CMK (cell line): Measurements from ENCODE around the gene VWF.
"Not testable (repeated sequence)": the region's sequence is repeated elsewhere in the genome, so short reads cannot be mapped to it uniquely, and the experiment has no call there.

Experiments
- DNase-seq: peaks from one replicate; pipeline ENCODE4 v3.0.0-alpha.2; 2010; ENCODE audit warnings: low read depth

Gene VWF

GRCh38 chr12:6124411-6125309 lies at the start of gene VWF:
Gene VWF (minus strand): TSS chr12:6124670. CDS start chr12:6123196, 1,474 bp downstream.
- no peak for DNase-seq

- no peak for DNase-seq
These were observed 48.4 kb upstream of the VWF start for GRCh38 chr12:6172862-6173261.

DNA sequence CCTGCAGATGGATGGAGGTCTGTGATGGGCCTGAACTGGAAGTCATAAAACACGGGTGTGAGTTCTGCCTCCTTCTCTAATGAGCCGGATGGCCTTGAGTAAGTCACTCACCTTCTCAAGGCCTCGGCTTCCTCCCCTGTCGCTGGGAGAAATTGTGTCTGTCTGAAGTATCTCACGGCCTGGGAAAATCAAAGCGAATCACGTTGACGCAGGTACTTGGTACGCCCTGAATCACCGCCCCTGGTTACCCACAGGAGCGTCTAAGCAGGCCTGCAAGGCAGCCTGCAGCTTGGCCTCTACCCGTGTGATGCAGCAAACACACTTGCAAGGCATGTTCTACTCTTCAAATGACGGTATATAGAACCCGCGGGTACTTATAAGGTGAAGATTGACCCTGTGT lies 47.6 kb upstream of the VWF start:
- no peak for DNase-seq

GRCh38 chr12:6171409-6172015 lies 47.0 kb upstream of the VWF start:
- DNase-seq, result no peak

GRCh38 chr12:6167327-6168280 lies 43.1 kb upstream of the VWF start:
- no peak for DNase-seq

DNA sequence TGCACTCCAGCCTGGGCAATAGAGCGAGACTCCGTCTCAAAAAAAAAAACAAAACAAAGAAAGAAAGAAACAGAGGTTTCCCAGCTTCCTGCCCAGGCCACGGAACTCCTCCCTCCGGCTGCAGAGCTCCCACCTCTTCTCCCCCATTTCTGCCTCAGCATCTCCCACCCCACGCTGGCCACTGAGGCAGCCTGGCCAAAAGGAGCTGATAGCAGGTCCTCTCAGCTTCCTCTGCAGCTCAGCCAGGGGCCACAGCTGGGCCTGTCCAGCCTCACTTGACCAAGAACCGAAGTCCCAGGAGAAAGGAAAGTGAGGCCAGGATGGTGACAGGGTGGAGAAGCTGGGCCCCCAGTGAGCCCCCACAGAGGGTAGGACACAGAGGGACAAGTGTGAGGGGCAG lies 42.3 kb upstream of the VWF start:
- DNase-seq, result no peak

DNA sequence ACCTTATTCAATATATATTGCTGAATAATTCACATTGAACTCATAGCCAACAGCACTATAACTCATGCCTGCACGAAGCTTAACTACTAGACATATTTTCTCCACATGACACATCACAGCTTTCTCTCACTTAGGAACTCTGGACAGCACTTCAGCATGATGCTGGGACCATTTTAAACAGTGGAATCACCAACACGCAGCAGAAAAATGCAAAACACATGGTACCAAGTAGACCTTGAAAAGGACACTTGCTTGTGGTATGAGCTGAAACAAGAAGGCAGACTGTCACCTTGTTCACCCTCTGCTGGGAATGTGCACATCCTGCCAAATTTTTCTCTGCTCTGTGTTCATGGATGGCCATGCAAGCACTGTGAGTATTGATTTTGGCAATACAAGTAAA lies 40.9 kb upstream of the VWF start:
- no peak for DNase-seq

DNA sequence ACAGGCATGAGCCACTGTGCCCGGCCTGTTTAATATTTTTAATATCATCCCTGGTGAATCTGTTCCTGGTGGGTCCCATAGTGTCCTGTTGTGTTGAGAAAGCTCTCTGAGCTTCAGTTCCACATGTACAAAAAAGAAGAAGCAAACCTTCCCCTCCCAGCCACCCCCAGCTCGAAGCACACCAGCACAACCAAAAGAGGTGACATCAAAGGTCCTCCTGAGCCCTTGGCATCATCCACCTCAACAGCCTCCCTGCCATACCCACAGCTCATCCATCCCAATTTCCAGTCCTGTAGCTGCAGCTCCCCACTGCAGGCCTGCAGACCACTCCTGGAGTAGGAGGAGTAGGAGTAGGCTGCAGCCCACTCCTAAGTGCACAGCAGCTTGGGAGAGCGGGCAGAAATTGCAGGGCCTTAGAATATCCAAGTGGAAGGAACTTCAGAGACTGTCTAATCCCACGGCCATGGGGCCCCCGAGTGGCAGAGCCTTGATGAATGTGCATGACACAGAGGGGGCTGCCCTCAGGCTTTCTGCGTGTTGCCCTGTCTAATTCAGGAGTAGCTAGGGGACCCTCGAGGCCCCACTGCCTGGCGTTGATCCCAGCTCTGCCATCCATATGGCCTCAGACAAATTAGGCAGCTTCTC lies 39.1 kb upstream of the VWF start:
- DNase-seq, result no peak

- DNase-seq, result no peak
These were observed 36.8 kb upstream of the VWF start for GRCh38 chr12:6161124-6161882.

- not testable (repeated sequence) for DNase-seq
These were observed 35.7 kb upstream of the VWF start for GRCh38 chr12:6160049-6160649.

DNA sequence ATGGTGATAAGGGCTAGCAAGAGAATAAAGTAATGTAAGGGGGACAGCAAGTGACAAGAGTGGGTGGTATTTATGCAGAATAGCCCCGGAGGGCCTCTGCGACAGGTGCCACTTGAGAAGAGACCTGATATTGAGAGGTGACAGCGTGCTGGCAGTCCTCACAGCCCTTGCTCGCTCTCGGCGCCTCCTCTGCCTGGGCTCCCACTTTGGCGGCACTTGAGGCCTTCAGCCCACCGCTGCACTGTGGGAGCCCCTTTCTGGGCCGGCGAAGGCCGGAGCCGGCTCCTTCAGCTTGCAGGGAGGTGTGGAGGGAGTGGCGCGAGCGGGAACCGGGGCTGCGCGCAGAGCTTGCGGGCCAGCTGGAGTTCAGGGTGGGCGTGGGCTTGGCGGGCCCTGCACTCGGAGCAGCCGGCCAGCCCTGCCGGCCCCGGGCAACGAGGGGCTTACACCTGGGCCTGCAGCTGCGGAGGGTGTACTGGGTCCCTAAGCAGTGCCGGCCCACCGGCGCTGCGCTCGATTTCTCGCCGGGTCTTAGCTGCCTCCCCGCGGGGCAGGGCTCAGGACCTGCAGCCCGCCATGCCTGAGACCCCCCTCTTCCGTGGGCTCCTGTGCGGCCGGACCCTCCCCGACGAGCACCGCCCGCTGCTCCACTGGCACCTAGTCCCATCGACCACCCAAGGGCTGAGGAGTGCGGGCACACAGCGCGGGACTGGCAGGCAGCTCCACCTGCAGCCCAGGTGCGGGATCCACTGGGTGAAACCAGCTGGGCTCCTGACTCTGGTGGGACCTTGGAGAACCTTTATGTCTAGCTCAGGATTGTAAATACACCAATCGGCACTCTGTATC lies 34.9 kb upstream of the VWF start:
- not testable (repeated sequence) for DNase-seq

- DNase-seq, result no peak
These were observed 34.3 kb upstream of the VWF start for GRCh38 chr12:6158749-6159148.

DNA sequence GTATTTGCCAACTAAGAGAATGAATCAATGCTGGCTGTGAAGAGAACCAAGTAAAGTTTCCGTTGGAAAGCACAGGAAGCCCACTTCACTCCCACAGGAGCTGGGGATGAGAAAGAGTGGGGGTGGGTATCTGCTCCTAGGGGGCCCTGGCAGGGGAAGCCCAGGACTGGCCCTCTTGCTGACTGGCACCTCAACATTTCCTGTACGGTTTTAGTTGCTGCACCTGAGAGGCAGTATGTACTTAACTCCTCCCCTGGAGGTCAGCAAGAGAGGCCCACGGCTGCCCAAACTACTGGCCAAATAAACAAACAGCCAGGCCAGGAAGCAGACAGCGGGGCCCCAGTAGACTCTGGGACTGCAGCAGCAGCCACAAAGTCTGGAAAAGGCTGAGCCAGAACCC lies 33.8 kb upstream of the VWF start:
- no peak for DNase-seq

DNA sequence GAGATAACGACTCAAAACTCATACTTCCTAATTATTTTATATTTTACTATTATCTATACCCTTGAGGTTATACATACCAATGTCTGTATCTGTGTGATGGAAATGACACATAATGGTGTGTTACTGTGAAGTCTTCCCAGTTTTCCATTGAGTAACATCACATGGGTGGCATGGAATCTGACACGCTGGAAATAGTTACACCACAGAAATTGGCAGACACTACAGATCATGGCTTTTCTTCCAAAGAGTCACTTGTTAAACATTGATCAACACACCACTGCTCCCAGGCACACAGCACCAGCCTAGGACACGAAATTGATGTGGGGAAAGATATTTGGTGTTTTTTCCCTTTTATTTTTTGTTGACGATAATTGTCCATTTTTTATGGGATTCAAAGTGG lies 33.0 kb upstream of the VWF start:
- DNase-seq, result no peak

DNA sequence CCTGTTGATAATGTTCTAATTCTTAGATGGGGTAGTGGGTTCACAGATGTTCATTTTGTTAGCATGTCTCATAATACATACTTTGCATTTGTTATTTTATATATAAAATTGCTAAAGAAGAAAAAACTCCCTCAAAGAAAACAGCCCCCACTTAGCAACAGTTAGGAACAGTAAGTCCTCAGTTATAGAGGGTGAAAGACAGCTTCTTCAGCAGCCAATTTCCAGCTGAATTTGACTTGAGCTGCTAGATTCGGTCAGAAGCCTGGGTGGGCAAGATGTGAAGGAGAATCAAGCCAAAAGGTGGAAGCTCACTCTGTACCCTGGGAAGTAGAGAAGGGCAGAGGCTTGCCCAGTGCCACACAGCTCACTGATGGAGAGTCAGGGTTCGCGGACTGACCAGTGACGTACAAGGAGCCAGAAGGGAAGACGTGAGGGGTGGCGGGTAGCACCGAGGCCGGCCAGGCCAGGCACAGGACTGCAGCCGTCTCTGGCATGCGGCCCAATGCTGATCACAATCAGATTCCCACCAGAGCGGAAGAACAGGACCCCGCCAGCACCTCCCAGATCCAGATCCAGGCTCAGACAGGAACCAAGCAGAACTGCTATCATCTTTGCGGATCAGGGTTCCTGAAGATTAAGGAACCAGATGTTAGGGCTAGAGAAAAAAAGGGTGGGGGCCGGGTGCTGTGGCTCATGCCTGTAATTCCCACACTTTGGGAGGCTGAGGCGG lies 30.4 kb upstream of the VWF start:
- no peak for DNase-seq

DNA sequence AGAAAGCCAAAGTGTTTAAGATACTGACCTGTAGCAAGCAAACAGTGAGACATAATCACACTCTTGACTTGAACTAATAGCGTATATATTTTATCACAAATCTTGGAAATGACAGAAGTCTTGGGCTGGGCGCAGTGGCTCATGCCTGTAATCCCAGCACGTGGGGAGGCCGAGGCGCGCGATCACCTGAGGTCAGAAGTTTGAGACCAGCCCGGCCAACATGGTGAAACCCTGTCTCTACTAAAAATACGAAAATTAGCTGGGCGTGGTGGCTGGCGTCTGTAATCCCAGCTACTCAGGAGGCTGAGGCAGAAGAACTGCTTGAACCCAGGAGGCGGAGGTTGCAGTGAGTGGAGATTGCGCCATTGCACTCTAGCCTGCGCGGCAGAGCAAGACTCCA lies 24.3 kb upstream of the VWF start:
- not testable (repeated sequence) for DNase-seq

DNA sequence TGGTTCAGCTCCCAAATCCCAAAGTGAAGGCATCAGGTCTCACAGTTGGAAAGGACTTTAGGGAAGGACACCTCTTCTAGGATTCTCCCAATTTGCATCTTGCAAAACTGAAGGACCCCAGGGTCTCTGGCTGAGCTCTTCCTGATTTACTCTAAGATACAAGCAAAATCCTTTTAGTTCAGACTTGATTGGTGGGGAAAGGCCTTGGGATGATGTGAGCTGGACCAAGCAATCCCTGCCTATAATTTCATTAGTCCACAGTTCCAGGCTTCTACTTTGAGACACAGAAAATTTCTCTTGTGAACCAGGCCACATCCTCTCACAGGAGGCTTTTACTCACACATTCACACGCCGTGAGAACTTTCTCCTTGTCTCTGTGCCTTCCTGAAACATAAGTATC lies 23.6 kb upstream of the VWF start:
- DNase-seq, result no peak

DNA sequence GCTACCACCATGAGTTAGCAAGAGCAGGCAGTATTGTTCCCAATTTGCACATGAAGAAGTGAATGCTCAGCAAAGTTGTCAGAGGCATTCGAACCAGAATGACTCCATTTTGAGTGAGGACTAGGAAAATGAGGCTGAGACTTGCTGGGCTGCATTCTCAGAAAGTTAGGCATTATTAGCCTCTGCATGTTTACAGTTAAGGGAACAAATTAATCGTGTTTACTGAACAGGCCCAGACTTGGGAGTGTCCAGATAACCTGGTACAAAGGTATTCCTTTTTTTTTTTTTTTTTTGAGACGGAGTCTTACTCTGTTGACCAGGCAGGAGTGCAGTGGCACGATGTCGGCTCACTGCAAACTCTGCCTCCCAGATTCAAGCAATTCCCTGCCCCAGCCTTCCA lies 22.5 kb upstream of the VWF start:
- no peak for DNase-seq

DNA sequence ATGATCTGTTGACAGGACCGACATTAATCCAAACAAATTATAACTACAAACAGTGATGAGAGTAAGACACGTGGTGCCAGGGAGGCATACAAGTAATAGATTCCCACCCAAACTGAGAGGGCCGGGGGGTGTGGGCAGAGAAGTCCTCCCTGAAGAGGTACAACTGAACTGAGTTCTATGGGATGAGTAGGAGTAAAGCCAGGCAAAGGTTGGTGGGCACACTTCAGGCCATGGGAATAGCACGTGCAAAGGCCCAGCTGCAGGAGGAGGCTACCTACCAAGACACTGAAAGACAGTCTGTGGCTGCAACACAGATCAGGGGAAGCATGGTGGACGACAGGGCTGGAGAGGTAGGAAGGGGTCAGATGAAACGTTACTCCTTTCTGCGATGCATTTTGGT lies 22.0 kb upstream of the VWF start:
- no peak for DNase-seq
